ENCODE results near the gene DTWD2. TPM values are rescaled to one million over a fixed set of nuclear protein-coding genes. Genes with fewer than 3 reads are reported as not detected.

DTWD2 gene
- polyA plus RNA-seq, 1 of the 3 experiments (the other 2 are of a cell fraction) = 2.5 TPM

GRCh38 chr5:118963169-118963568, 25.2 kb downstream of the DTWD2 start:
- H3K27ac ChIP-seq (ENCODE audit: low read depth in 2 of 2, low read length in 1 of 2) = no peak overlapping the region
- no peaks in the 10 kb centered on the region for H3K27me3 ChIP-seq (ENCODE audit: insufficient read depth)
- no peak for DNase-seq
- H2AFZ ChIP-seq (ENCODE audit: low read depth) = no peak overlapping the region
- no peaks in the 10 kb centered on the region for H4K20me1 ChIP-seq (ENCODE audit: insufficient read depth)
- H3K9me3 ChIP-seq = no peaks in the 10 kb centered on the region
- TF ChIP-seq PBX3 (IDR thresholded peaks at IDR 0.05) (no peak), CHD2 (IDR thresholded peaks at IDR 0.05; ENCODE audit: low read length, partially characterized antibody) (no peak), JUND (IDR thresholded peaks at IDR 0.05) (no peak), RCOR1 (IDR thresholded peaks at IDR 0.05; ENCODE audit: low read length) (no peak), FOXJ3 (CRISPR knock-in tag; IDR thresholded peaks at IDR 0.05) (no peak), FOSL2 (IDR thresholded peaks at IDR 0.05; ENCODE audit: borderline replicate concordance, low read depth) (no peak)
- H3K9me2 ChIP-seq = no peaks in the 10 kb centered on the region
- no peak overlapping the region for H3K4me3 ChIP-seq (ENCODE audit: low read depth in 2 of 2, low read length in 1 of 2)
- POLR2A ChIA-PET = no interaction called here
- H3K4me2 ChIP-seq = no peak overlapping the region
- H3K36me3 ChIP-seq (replicated peaks in 1 of 2; ENCODE audit: control insufficient read depth in 1 of 2, insufficient read depth in 2 of 2, low read length in 1 of 2) = no peaks in the 10 kb centered on the region
- no peaks in the 10 kb centered on the region for H3K4me1 ChIP-seq (ENCODE audit: control insufficient read depth in 1 of 2, insufficient read depth in 2 of 2, low read depth in 1 of 2, low read length in 1 of 2)
- H3K9ac ChIP-seq = no peak overlapping the region
- no peaks in the 10 kb centered on the region for H3K79me2 ChIP-seq (ENCODE audit: insufficient read depth)
- H3F3A ChIP-seq (replicated peaks; ENCODE audit: insufficient read depth) = no peaks in the 10 kb centered on the region
- CTCF ChIA-PET = no interaction called here

GRCh38 chr5:118960557-118960956, 27.8 kb downstream of the DTWD2 start:
- no peak overlapping the region for H3K4me2 ChIP-seq
- H3K9ac ChIP-seq = no peak overlapping the region
- CTCF ChIA-PET = interaction anchor here (2.3 kb wide), 1 partner anchor 28 kb away, joined by 9 read pairs; the partner anchor contains the start of gene DTWD2
- no peak for DNase-seq
- no peaks in the 10 kb centered on the region for H3K79me2 ChIP-seq (ENCODE audit: insufficient read depth)
- WGBS (ENCODE audit: low lambda C conversion rate) = 79% methylated on average over 1 of the region's 1 CpG
- POLR2A ChIA-PET = no interaction called here
- H3K4me1 ChIP-seq (ENCODE audit: control insufficient read depth in 1 of 2, insufficient read depth in 2 of 2, low read depth in 1 of 2, low read length in 1 of 2) = no peaks in the 10 kb centered on the region; a peak in 1 of 4 replicates
- no peaks in the 10 kb centered on the region for H3K9me2 ChIP-seq
- no peaks in the 10 kb centered on the region for H4K20me1 ChIP-seq (ENCODE audit: insufficient read depth)
- H3K36me3 ChIP-seq (replicated peaks in 1 of 2; ENCODE audit: control insufficient read depth in 1 of 2, insufficient read depth in 2 of 2, low read length in 1 of 2) = no peaks in the 10 kb centered on the region
- H3F3A ChIP-seq (replicated peaks; ENCODE audit: insufficient read depth) = no peaks in the 10 kb centered on the region
- no peak overlapping the region for H2AFZ ChIP-seq (ENCODE audit: low read depth)
- TF ChIP-seq NRF1 (IDR thresholded peaks at IDR 0.05; ENCODE audit: low read depth, low read length) (no peak), SIN3A (IDR thresholded peaks at IDR 0.05; ENCODE audit: borderline replicate concordance, low read depth, low read length) (no peak), GABPA (IDR thresholded peaks at IDR 0.05; ENCODE audit: low read depth) (no peak), MAX (IDR thresholded peaks at IDR 0.05; ENCODE audit: low read depth) (no peak), YY1 (IDR thresholded peaks at IDR 0.05; ENCODE audit: low read depth) (no peak), IRF3 (IDR thresholded peaks at IDR 0.05; ENCODE audit: low read depth, low read length) (no peak), SMC3 (IDR thresholded peaks at IDR 0.05; ENCODE audit: low read depth, low read length) (no peak), FOXJ3 (CRISPR knock-in tag; IDR thresholded peaks at IDR 0.05) (no peak), TEAD4 (IDR thresholded peaks at IDR 0.05; ENCODE audit: borderline replicate concordance, insufficient read depth) (no peak), POLR2AphosphoS5 (IDR thresholded peaks at IDR 0.05; ENCODE audit: low read depth, low read length) (no peak)
- no peaks in the 10 kb centered on the region for H3K9me3 ChIP-seq
- H3K27ac ChIP-seq (ENCODE audit: low read depth in 2 of 2, low read length in 1 of 2) = no peak overlapping the region
- no peak overlapping the region for H3K4me3 ChIP-seq (ENCODE audit: low read depth in 2 of 2, low read length in 1 of 2)
- H3K27me3 ChIP-seq (ENCODE audit: insufficient read depth) = no peaks in the 10 kb centered on the region

All from SK-N-SH (cell line).